Anterior cingulate cortex (tissue), 58 donors: ENCODE measurements around the gene ASB2.

Experiments
- DNase-seq, 58 donors: peaks; one replicate each; lab custom pipeline; 2025; lab: John Stamatoyannopoulos, UW

The ASB2 gene

GRCh38 chr14:93915800-93916199 lies 60.6 kb downstream of the ASB2 start:
- no peak for DNase-seq

GRCh38 chr14:93915070-93915705 lies 61.2 kb downstream of the ASB2 start:
- DNase-seq: no peak

- DNase-seq: no peak
Observed at GRCh38 chr14:93914278-93914677, 62.1 kb downstream of the ASB2 start.

- no peak for DNase-seq
Observed at GRCh38 chr14:93912782-93913181, 63.6 kb downstream of the ASB2 start.

- DNase-seq: no peak
Observed at GRCh38 chr14:93911975-93912615, 64.3 kb downstream of the ASB2 start.

- DNase-seq: peak in 16 of 58 donors; percentile 4 to 47 (median 18)
Observed at GRCh38 chr14:93909429-93910128, 66.8 kb downstream of the ASB2 start.

GRCh38 chr14:93906341-93907329 lies 69.7 kb downstream of the ASB2 start:
- DNase-seq: peak in 13 of 58 donors; percentile 5 to 55 (median 27)

- no peak for DNase-seq
Observed at GRCh38 chr14:93905623-93906022, 70.7 kb downstream of the ASB2 start.

GRCh38 chr14:93903342-93904184 lies 72.8 kb downstream of the ASB2 start:
- DNase-seq: peak in 3 of 58 donors; percentile 1 to 22 (median 15)

GRCh38 chr14:93902619-93903307 lies 73.6 kb downstream of the ASB2 start:
- DNase-seq: no peak

GRCh38 chr14:93901813-93902212 lies 74.6 kb downstream of the ASB2 start:
- no peak for DNase-seq

GRCh38 chr14:93898731-93899130 lies 77.6 kb downstream of the ASB2 start:
- no peak for DNase-seq

GRCh38 chr14:93898081-93898611 lies 78.2 kb downstream of the ASB2 start:
- DNase-seq: no peak

GRCh38 chr14:93897476-93897845 lies 78.9 kb downstream of the ASB2 start:
- DNase-seq: no peak

GRCh38 chr14:93895023-93895604 lies 81.3 kb downstream of the ASB2 start:
- no peak for DNase-seq

GRCh38 chr14:93893661-93894261 lies 82.6 kb downstream of the ASB2 start:
- DNase-seq: no peak

GRCh38 chr14:93892923-93893558 lies 83.3 kb downstream of the ASB2 start:
- DNase-seq: peak in 52 of 58 donors; percentile 5 to 86 (median 40)

GRCh38 chr14:93892505-93892839 lies 83.9 kb downstream of the ASB2 start:
- no peak for DNase-seq
